ENCODE data around the gene SH3YL1.

SH3YL1 gene

GRCh38 chr2:263774-264492 is at the start of gene SH3YL1:
Gene SH3YL1 (minus strand): TSS chr2:264032. CDS start chr2:263984, 48 bp downstream.
- peak; percentile 39 to 75 for DNase-seq

DNA sequence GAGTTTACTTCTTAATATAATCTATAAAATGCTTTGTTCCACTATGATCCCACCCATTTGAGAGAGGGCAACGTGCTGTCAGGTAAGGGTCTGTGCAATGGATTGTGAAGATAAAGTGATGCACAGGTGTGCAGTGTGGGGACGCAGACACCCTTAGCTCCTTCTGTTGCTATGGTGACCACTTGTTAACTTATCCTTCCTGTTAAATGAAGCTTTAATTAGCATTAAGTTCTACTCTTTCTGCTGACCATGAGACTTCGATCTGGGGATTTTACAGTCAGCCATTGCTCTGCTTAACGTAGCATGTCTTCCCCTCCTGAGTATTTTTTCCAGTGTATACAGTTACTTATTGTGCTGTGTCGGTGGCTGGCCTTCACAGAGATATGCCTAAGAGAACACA is 47.2 kb upstream of the SH3YL1 start:
- DNase-seq, result no peak

DNA sequence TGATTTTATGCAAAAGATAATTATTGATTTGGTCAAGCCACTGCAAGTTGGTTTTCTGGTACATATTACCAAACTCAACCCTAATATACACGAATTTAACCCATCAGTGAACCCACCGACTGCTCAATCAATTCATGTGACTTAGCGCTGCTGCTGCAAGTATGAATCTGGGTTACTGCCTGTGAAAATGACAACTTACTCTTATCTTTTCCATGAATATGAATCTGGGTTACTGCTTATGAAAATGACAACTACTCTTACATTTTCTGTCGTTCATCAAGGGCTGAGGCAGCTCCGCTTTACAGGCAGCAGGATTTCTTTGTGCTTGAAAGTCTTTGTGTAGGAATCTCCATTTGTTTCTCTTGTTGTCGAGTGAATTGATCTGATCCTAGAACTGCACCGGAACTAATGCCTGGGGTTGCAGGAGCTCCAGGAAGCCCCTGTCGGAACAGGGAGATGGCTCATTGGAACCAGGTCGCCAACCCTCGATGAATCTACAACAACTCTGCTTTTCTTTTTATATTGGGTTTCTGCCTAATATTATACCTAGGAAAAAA is 46.2 kb upstream of the SH3YL1 start:
- no peak for DNase-seq

- peak in 1 of 2 experiments; percentile 29 for DNase-seq
These were observed 45.5 kb upstream of the SH3YL1 start for GRCh38 chr2:309148-309953.

GRCh38 chr2:305366-305765 is 41.5 kb upstream of the SH3YL1 start:
- no peak for DNase-seq

DNA sequence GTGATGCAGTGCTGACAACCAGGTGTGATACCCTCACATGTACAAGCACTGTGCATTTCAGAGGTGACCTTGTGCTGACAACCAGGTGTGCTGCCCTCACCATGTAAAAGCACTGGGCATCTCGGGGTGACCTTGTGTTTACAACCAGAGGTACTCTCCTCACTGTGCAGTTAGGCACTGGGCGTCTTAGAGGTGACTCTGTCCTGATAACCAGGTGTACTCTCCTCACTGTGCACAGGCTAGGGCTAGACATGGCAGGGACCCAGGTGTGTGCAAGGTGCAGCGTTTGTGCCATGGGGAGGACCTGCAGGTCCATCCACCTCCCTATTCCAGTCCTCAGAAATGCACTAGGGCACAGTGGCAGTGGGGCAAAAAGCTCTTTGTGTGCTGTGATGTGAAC is 32.5 kb upstream of the SH3YL1 start:
- DNase-seq, result no peak

DNA sequence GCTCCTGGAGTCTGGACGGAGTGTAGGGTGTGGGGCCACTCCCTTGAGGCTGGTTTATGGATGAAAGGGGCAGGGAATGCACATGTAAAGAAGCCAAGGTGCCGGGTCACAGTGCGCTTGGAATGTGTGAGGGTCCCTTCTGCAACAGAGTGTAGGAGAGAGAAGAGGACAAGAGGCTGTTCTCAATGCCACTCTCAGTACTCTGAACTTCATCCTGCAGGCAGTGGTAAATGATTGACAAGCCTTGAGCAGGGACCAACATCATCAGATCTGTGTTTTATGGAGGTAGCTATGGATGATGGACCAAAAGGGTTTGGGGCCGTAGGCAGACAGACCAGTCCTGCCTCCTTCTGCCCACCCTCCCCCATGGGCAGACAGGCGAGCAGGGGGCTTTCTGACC is 31.3 kb upstream of the SH3YL1 start:
- DNase-seq, result no peak

DNA sequence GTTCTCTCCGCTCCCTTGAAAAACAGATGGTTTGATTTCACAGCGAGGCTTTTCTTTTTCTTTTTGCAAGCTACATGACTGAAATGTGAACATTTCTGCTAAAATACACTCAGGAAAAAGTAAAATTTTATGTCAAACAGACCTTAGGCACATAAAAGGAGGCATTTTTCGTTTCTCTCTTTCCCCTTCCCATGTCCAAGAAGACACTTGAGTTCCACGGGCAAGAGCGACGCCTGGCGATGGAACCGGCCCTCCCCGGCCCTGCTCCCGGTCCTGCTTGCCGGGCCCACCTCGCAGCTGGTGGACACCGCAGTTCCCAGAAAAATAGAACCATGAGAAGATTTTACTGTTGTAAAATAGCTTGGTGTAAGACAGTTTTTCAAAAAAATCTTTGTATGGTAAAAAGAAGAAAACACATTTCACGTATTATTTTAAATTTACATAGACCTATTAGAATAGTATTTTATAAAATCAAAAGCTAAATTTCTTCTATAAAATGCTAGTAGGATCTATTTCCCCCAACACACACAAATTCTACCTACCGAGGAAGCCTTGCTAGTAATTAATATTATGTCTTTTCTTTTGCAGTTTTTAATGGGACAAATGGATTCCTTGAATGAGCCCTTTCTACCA is 26.4 kb upstream of the SH3YL1 start:
- DNase-seq, result peak; percentile 33 to 76

- peak in 1 of 2 experiments; percentile 28 for DNase-seq
These were observed 25.7 kb upstream of the SH3YL1 start for GRCh38 chr2:289362-290089.

DNA sequence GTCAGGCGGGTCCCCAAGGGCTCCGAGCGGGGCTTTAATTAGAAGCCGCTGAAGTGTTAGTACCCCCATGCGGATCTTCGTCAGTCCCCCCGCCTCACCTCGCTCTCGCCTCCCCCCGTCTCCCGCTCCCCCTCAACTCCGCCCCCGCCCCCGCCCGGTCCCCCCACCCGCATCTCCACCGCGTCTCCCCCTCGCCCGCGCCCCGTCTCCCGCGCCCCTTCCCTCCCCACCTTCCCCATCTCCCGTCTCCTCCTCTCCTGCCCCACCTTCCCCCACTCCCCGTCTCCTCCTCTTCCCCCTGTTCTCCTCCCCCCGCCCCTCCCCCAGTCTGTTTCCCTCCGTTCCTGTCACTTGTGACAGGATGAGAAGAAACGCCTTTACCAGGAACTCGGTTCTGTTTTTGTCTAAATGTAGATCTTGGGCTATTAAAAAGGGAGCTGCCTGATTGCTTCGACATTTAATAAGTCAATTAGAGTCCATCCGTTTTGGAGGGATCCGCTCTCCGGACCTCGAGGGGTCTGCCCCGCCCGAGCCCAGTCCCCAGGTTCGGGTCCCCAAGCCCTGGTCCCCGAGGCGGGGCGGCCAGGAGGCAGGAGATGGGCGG is 25.0 kb upstream of the SH3YL1 start:
- no peak for DNase-seq

- DNase-seq, result no peak
These were observed 24.3 kb upstream of the SH3YL1 start, which contains the start of gene ALKAL2 for GRCh38 chr2:287911-288757. Gene ALKAL2 (minus strand): TSS chr2:288091. CDS start chr2:287835, 256 bp downstream.

DNA sequence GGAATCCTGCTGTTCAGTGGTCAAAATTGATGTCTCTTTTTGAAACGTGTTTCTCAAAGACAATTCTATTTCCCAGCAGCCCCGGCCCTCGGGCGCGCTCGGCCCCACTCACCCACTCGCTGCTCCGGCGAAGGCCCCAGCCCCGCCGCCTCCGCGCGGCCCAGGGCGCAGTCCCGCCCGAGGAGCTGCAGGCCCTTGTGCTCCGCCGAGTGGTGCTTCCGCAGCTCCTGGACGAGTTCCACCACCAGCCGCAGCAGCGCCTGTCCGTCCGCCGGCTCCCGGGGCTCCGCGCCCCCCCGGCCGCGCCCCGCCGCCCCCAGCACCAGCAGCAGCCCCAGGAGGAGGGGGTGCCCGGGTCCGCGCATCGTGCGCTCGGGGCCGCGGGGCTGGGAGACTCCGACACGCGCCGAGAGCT is 23.6 kb upstream of the SH3YL1 start:
- DNase-seq, result no peak

DNA sequence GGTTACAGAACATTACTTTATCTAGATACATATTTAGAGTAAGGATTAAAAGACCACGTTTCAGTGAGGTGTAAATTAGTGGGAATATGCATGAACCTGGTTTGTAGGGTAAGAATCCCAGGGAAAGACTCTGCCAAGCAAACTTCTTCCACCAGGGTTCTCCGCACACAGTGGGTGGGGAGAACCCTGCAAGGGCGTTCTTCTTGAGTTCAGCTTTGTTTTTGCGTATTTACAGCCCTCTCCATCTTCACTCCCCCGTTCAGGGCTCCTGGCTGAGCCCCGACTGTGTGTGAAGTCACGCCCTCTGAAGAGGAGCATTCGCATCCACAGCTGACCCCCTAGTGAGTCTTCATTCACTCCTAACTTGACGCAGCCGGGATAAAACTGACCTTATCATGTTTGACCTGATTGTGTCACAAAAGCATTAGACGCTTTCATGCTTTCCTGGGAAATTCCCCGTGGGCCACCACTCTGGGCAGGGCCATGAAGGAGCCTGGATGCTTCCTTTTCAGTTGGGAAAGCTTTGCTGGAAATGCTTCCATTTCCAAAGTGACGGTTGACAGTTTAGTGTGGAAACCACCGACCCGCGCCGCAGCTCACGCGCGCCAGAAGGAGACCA is 23.1 kb upstream of the SH3YL1 start:
- no peak for DNase-seq

- DNase-seq, result no peak
These were observed 22.2 kb upstream of the SH3YL1 start for GRCh38 chr2:286035-286434.

- no peak for DNase-seq
These were observed 21.7 kb upstream of the SH3YL1 start for GRCh38 chr2:285531-285930.

DNA sequence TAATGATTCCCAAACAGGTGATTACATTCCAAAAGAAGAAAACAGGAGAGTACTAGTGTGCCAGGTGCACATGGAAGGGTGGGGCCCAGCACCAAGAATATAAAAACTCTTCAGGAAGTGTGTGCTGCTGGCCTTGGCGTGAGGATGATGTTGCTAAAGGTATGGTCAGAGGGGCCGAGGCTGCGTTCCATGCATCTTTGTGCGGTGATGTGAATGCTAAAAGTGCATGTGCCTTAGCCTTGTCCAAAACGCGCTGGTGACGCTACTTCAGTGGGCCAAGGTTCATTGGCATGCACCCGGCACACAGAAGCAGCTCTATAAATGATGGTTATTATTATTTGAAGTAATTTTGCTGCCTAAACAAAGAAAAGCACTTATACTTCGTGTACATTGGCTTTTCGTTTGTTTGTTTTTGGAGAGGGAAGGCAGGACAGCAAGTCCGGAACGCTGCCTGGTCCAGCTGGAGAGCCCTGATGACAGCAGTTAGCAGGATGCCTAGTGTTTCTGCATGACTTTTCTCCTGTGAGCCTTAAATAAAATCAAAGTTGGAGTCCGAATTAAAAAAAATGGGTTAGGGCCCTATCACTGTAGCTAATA is 21.2 kb upstream of the SH3YL1 start:
- peak in 1 of 2 experiments; percentile 52 for DNase-seq

GRCh38 chr2:283996-284794 is 20.4 kb upstream of the SH3YL1 start:
- peak in 1 of 2 experiments; percentile 22 for DNase-seq

- DNase-seq, result no peak
These were observed 18.8 kb upstream of the SH3YL1 start for GRCh38 chr2:282371-283263.

Data from NCI-H2081 (cell line).